Uterus (tissue), 2 donors: ENCODE measurements around the gene MDFIC.

Experiments
- POLR2A ChIP-seq, 2 donors: fragments of 450-650 bp; IDR thresholded peaks; one replicate each; pipeline ENCODE4 v1.6.1; 2016; ENCODE audit warnings: antibody characterized with exemption in 2 of 2, mild to moderate bottlenecking in 1 of 2, moderate library complexity in 1 of 2
- TF ChIP-seq, protein P1 (sequence below), 4 experiments: fragments of 200-600 bp in 2 of 4; fragments of 450-650 bp in 2 of 4; sonication (generic) in 2 of 4; IDR thresholded peaks; one replicate each; pipeline ENCODE4 v1.5.1; 2016 to 2019; ENCODE audit warnings: antibody characterized with exemption in 4 of 4, mild to moderate bottlenecking in 2 of 4, moderate library complexity in 1 of 4

GRCh38 chr7:114930107-114930661 lies 8.3 kb downstream of the MDFIC start:
- TF ChIP-seq, protein P1, sequence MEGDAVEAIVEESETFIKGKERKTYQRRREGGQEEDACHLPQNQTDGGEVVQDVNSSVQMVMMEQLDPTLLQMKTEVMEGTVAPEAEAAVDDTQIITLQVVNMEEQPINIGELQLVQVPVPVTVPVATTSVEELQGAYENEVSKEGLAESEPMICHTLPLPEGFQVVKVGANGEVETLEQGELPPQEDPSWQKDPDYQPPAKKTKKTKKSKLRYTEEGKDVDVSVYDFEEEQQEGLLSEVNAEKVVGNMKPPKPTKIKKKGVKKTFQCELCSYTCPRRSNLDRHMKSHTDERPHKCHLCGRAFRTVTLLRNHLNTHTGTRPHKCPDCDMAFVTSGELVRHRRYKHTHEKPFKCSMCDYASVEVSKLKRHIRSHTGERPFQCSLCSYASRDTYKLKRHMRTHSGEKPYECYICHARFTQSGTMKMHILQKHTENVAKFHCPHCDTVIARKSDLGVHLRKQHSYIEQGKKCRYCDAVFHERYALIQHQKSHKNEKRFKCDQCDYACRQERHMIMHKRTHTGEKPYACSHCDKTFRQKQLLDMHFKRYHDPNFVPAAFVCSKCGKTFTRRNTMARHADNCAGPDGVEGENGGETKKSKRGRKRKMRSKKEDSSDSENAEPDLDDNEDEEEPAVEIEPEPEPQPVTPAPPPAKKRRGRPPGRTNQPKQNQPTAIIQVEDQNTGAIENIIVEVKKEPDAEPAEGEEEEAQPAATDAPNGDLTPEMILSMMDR (IDR thresholded peaks at IDR 0.05) = no peak
- no peak for TF ChIP-seq POLR2A (IDR thresholded peaks at IDR 0.05)
